ENCODE data around the gene UMOD.

UMOD gene

DNA sequence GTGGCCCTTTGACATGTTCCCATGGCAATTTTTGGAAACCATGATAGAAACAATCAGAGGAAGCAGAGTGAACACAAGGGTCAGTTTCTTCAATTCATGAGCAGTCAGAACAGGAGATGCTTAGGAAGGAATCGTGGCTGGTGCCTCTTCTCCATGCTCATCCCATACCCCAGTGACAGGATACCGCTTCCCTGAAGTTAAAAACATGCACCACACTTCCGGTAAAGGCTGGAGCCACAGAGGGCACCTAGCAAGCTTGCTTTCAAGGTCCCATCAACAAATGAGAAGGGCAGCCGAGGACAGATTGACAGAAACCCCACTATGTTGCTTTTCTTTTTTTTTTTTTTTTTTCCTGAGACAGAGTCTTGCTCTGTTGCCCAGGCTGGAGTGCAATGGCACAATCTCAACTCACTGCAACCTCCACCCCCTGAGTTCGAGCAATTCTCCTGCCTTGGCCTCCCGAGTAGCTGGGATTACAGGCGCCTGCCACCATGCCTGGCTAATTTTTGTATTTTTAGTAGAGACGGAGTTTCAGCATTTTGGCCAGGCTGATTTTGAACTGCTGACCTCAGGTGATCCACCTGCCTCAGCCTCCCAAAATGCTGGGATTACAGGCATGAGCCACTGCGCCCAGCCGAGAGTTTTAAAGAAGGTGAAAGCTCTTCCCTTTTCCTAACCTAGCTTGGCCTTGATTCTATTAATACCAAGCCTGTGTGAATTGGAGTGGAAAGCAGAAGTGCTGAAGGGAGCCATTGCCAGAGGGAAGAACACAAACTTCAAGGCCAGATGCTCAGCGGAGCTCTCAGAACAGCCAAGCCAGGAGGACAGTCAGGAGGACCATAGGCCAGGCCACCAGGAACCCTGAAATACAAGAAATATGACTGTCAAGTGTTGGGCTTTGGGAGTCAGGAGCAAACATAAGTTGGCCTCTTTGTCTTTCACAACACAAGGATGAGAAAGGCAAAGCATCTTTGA, 41.8 kb downstream of the UMOD start:
- TF ChIP-seq, protein P1, sequence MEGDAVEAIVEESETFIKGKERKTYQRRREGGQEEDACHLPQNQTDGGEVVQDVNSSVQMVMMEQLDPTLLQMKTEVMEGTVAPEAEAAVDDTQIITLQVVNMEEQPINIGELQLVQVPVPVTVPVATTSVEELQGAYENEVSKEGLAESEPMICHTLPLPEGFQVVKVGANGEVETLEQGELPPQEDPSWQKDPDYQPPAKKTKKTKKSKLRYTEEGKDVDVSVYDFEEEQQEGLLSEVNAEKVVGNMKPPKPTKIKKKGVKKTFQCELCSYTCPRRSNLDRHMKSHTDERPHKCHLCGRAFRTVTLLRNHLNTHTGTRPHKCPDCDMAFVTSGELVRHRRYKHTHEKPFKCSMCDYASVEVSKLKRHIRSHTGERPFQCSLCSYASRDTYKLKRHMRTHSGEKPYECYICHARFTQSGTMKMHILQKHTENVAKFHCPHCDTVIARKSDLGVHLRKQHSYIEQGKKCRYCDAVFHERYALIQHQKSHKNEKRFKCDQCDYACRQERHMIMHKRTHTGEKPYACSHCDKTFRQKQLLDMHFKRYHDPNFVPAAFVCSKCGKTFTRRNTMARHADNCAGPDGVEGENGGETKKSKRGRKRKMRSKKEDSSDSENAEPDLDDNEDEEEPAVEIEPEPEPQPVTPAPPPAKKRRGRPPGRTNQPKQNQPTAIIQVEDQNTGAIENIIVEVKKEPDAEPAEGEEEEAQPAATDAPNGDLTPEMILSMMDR (IDR thresholded peaks at IDR 0.05; ENCODE audit: borderline replicate concordance, insufficient read depth, low read depth, low read length), result no peak
- H3K4me3 ChIP-seq (ENCODE audit: low read depth, low read length), result no peak overlapping the region

DNA sequence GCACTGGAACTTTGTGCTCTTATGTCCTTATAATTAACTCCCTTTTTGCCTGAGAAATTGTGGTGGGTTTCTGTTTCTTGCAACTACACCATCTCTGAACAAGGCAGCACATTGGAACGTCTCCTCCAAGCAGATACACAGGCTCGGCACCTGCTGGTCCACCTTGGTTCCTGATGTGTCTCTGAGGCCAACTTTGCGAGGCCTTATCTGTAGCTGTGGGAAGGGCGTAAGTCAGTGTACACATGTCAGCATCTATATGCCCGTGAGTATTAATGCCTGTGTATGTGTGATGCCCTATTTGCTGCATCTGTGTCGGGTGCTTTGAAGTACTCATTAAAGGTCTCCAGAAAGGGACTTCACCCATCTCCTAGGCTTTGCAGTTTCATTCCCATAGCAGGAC, 42.7 kb downstream of the UMOD start:
- no peak overlapping the region for H3K4me3 ChIP-seq (ENCODE audit: low read depth, low read length)
- TF ChIP-seq, protein P1 (IDR thresholded peaks at IDR 0.05; ENCODE audit: borderline replicate concordance, insufficient read depth, low read depth, low read length), result no peak

GRCh38 chr16:20308801-20309590, 43.5 kb downstream of the UMOD start:
- TF ChIP-seq, protein P1 (IDR thresholded peaks at IDR 0.05; ENCODE audit: borderline replicate concordance, insufficient read depth, low read depth, low read length), result no peak
- no peak overlapping the region for H3K4me3 ChIP-seq (ENCODE audit: low read depth, low read length)

GRCh38 chr16:20308266-20308665, 44.2 kb downstream of the UMOD start:
- H3K4me3 ChIP-seq (ENCODE audit: low read depth, low read length), result no peak overlapping the region
- TF ChIP-seq, protein P1 (IDR thresholded peaks at IDR 0.05; ENCODE audit: borderline replicate concordance, insufficient read depth, low read depth, low read length), result no peak

GRCh38 chr16:20307791-20308190, 44.7 kb downstream of the UMOD start:
- TF ChIP-seq, protein P1 (IDR thresholded peaks at IDR 0.05; ENCODE audit: borderline replicate concordance, insufficient read depth, low read depth, low read length), result no peak

DNA sequence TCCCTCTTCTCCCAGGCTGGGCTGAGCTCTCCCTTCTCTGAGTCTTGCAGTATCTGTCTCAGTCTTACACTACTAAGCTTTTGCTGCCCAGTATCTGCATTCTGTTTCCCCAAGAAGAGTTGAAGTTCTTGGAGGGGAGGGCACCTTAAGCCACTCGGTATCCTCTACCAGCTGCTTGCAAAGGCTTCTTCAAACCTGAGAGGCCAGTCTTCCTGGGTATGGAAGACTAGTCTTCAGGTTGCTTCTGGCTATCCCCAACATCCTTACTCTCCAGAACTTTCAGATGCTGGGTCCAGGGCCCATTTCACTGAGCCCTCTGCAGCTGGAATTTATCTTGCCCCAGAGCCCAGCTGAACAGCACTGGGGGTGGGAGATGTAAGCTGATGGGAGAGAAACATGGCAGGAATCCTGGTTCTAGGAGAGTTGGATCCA, 45.3 kb downstream of the UMOD start:
- no peak overlapping the region for H3K4me3 ChIP-seq (ENCODE audit: low read depth, low read length)
- TF ChIP-seq, protein P1 (IDR thresholded peaks at IDR 0.05; ENCODE audit: borderline replicate concordance, insufficient read depth, low read depth, low read length), result no peak

More at GRCh38 chr16:20307791-20308190, 44.7 kb downstream of the UMOD start:
- H3K4me3 ChIP-seq (ENCODE audit: low read depth, low read length), result no peak overlapping the region
